Loucy (cell line): Measurements from ENCODE around the gene KIAA1549.

Source experiments
- H2AFZ ChIP-seq: fragments of 200-600 bp; sonication (generic); 2 replicates; pipeline ENCODE4 v1.6.0; 2016; ENCODE audit warnings: antibody characterized with exemption, mild to moderate bottlenecking, low read length, moderate library complexity
- H3F3A ChIP-seq: fragments of 200-600 bp; 2 replicates; pipeline ENCODE4 v1.6.0; 2016; ENCODE audit warnings: antibody characterized with exemption, low read depth, mild to moderate bottlenecking
- H3K27me3 ChIP-seq: fragments of 200-600 bp; sonication (generic); 2 replicates; pipeline ENCODE4 v1.6.1; 2014; ENCODE audit warnings: low read length, mild to moderate bottlenecking; ENCODE audit not compliant: insufficient read depth, poor library complexity, severe bottlenecking
- H3K36me3 ChIP-seq: fragments of 200-600 bp; sonication (generic); 2 replicates; pipeline ENCODE4 v1.6.1; 2016; ENCODE audit warnings: low read length; ENCODE audit not compliant: insufficient read depth
- H3K4me1 ChIP-seq: fragments of 200-600 bp; sonication (generic); 2 replicates; pipeline ENCODE4 v1.5.1; 2014; ENCODE audit warnings: low read length, mild to moderate bottlenecking; ENCODE audit not compliant: insufficient read depth, poor library complexity, severe bottlenecking
- H3K4me2 ChIP-seq: fragments of 200-600 bp; sonication (generic); 2 replicates; pipeline ENCODE4 v1.6.0; 2014; ENCODE audit warnings: antibody characterized with exemption, low read length, low read depth, mild to moderate bottlenecking; ENCODE audit not compliant: poor library complexity, severe bottlenecking
- H3K4me3 ChIP-seq: fragments of 200-600 bp; sonication (generic); 2 replicates; pipeline ENCODE4 v1.5.1; 2014; ENCODE audit warnings: low read length, mild to moderate bottlenecking, mixed read lengths; ENCODE audit not compliant: poor library complexity, severe bottlenecking
- H3K79me2 ChIP-seq: fragments of 200-600 bp; sonication (generic); 2 replicates; pipeline ENCODE4 v1.6.1; 2014; ENCODE audit warnings: low read length; ENCODE audit not compliant: insufficient read depth
- H3K9ac ChIP-seq: fragments of 200-600 bp; sonication (generic); 2 replicates; pipeline ENCODE4 v1.6.0; 2014; ENCODE audit warnings: mild to moderate bottlenecking, low read depth, low read length, moderate library complexity; ENCODE audit not compliant: poor library complexity, severe bottlenecking
- H3K9me2 ChIP-seq: fragments of 200-600 bp; sonication (generic); replicated peaks from 2 replicates; pipeline ENCODE4 v1.6.1; 2016; ENCODE audit warnings: low read depth, low read length, mixed read lengths
- H3K9me3 ChIP-seq: fragments of 200-600 bp; sonication (generic); 2 replicates; pipeline ENCODE4 v1.6.1; 2014; ENCODE audit warnings: mild to moderate bottlenecking, antibody characterized with exemption, low read length, low read depth; ENCODE audit not compliant: insufficient read depth
- H4K20me1 ChIP-seq: fragments of 200-600 bp; sonication (generic); 2 replicates; pipeline ENCODE4 v1.6.0; 2014; ENCODE audit warnings: antibody characterized with exemption, low read length, mild to moderate bottlenecking; ENCODE audit not compliant: insufficient read depth, poor library complexity, severe bottlenecking
- CTCF ChIP-seq: fragments of 200-600 bp; sonication (generic); conservative IDR thresholded peaks from 2 replicates; pipeline ENCODE4 v1.5.1; 2014; ENCODE audit warnings: mild to moderate bottlenecking, antibody characterized with exemption, low read length
- EZH2phosphoT487 ChIP-seq: fragments of 200-600 bp; IDR thresholded peaks from 2 replicates; pipeline ENCODE4 v1.6.1; 2018; ENCODE audit warnings: antibody characterized with exemption, mild to moderate bottlenecking, moderate library complexity, borderline replicate concordance

KIAA1549 gene

GRCh38 chr7:138873220-138873892, 107.8 kb downstream of the KIAA1549 start:
- no peak for TF ChIP-seq CTCF
- no peak for TF ChIP-seq EZH2phosphoT487
- Histone ChIP-seq H3F3A (no peaks in the 10 kb centered on the region; the same call in 1 of the 2 replicates), H3K9me2 (no peaks in the 10 kb centered on the region), H3K4me3 (no peak overlapping the region), H3K9ac (no peak overlapping the region), H3K36me3 (peaks cover 34% of the 10 kb centered on the region; the same call in 1 of the 2 replicates), H3K9me3 (no peaks in the 10 kb centered on the region), H3K27me3 (no peaks in the 10 kb centered on the region), H4K20me1 (no peaks in the 10 kb centered on the region), H3K4me2 (no peak overlapping the region), H2AFZ (no peak overlapping the region), H3K79me2 (no peaks in the 10 kb centered on the region), H3K4me1 (peaks cover 14% of the 10 kb centered on the region)

- H3K4me3 ChIP-seq: no peak overlapping the region
- peaks cover 35% of the 10 kb centered on the region; the same call in 1 of the 2 replicates for H3K36me3 ChIP-seq
- H3K9me2 ChIP-seq: no peaks in the 10 kb centered on the region
- H3K79me2 ChIP-seq: no peaks in the 10 kb centered on the region
- no peak overlapping the region for H3K9ac ChIP-seq
- no peaks in the 10 kb centered on the region for H3K9me3 ChIP-seq
- no peaks in the 10 kb centered on the region for H3K27me3 ChIP-seq
- H3K4me2 ChIP-seq: no peak overlapping the region
- no peak for TF ChIP-seq CTCF
- TF ChIP-seq EZH2phosphoT487: no peak
- no peak overlapping the region for H2AFZ ChIP-seq
- H4K20me1 ChIP-seq: no peaks in the 10 kb centered on the region
- H3F3A ChIP-seq: no peaks in the 10 kb centered on the region; the same call in 1 of the 2 replicates
- H3K4me1 ChIP-seq: peaks cover 14% of the 10 kb centered on the region
Observed at GRCh38 chr7:138872576-138872975, 108.6 kb downstream of the KIAA1549 start.

- no peak overlapping the region for H3K9ac ChIP-seq
- H3K4me3 ChIP-seq: no peak overlapping the region
- H3K4me2 ChIP-seq: no peak overlapping the region
- H2AFZ ChIP-seq: no peak overlapping the region
- H3K4me1 ChIP-seq: peaks cover 13% of the 10 kb centered on the region
- no peaks in the 10 kb centered on the region for H3K27me3 ChIP-seq
- H3K9me2 ChIP-seq: no peaks in the 10 kb centered on the region
- no peaks in the 10 kb centered on the region; the same call in 1 of the 2 replicates for H3F3A ChIP-seq
- H3K79me2 ChIP-seq: no peaks in the 10 kb centered on the region
- peaks cover 41% of the 10 kb centered on the region; the same call in 1 of the 2 replicates for H3K36me3 ChIP-seq
- no peaks in the 10 kb centered on the region for H3K9me3 ChIP-seq
- TF ChIP-seq CTCF: no peak
- H4K20me1 ChIP-seq: no peaks in the 10 kb centered on the region
Observed at GRCh38 chr7:138871814-138872090, 109.4 kb downstream of the KIAA1549 start.
